Measurements from ENCODE around the gene RNU4-1.
A peak's percentile ranks its signal among the peaks of the same experiment; 100 is the strongest.

Gene RNU4-1

DNA sequence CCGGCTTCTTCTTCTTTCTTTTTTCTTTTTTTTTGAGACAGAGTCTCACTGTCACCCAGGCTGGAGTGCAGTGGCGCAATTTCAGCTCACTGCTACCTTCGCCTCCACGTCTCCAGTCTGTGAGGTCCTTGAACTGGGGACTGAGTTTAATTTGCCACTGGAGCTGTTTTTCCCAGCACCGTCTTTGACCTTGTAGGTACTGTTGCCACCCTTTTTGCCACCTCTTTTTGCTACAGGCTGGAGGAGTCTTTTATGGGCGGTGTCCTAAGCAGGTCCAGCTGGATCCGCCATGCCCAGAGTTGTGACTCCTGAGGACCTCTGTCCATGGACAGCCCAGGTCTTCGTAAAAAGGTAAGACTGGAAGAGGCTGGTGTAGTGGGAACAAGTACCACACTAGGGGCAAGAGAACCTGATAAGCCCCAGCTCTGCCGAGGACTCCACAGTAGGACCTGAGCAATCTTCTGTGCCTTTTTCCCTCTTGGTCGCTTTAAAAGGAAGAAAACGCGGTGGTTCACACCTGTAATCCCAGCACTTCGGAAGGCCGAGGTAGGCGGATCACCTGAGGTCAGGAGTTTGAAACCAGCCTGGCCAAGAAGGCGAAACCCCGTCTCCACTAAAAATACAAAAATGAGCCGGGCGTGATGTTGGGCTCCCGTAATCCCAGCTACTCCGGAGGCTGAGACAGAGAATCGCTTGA is 2.3 kb downstream of the RNU4-1 start:
- Histone ChIP-seq H3F3A (ENCODE audit: control insufficient read depth, insufficient read depth) (peaks cover 18% of the 10 kb centered on the region), H3K4me3 (ENCODE audit: low read length) (peak overlapping the region; percentile 46), H3K9me3 (ENCODE audit: control insufficient read depth, insufficient read depth, low read length) (no peaks in the 10 kb centered on the region), H4K20me1 (ENCODE audit: control insufficient read depth, insufficient read depth, low read depth, low read length) (no peaks in the 10 kb centered on the region), H3K79me2 (ENCODE audit: control insufficient read depth, low read length) (no peaks in the 10 kb centered on the region), H3K9me2 (replicated peaks; ENCODE audit: control insufficient read depth, low read length) (no peaks in the 10 kb centered on the region), H3K36me3 (ENCODE audit: control insufficient read depth, low read length) (no peaks in the 10 kb centered on the region), H3K4me1 (ENCODE audit: control insufficient read depth, low read length) (peaks cover 33% of the 10 kb centered on the region), H3K27me3 (ENCODE audit: control insufficient read depth, low read length) (no peaks in the 10 kb centered on the region), H3K4me2 (ENCODE audit: low read length) (peak overlapping the region; percentile 86), H3K27ac (ENCODE audit: low read depth, low read length) (peak overlapping the region; percentile 90)
- no peak for TF ChIP-seq EZH2phosphoT487 (IDR thresholded peaks at IDR 0.05; ENCODE audit: borderline replicate concordance, low read length)
- TF ChIP-seq, protein P1, sequence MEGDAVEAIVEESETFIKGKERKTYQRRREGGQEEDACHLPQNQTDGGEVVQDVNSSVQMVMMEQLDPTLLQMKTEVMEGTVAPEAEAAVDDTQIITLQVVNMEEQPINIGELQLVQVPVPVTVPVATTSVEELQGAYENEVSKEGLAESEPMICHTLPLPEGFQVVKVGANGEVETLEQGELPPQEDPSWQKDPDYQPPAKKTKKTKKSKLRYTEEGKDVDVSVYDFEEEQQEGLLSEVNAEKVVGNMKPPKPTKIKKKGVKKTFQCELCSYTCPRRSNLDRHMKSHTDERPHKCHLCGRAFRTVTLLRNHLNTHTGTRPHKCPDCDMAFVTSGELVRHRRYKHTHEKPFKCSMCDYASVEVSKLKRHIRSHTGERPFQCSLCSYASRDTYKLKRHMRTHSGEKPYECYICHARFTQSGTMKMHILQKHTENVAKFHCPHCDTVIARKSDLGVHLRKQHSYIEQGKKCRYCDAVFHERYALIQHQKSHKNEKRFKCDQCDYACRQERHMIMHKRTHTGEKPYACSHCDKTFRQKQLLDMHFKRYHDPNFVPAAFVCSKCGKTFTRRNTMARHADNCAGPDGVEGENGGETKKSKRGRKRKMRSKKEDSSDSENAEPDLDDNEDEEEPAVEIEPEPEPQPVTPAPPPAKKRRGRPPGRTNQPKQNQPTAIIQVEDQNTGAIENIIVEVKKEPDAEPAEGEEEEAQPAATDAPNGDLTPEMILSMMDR (IDR thresholded peaks at IDR 0.05; ENCODE audit: low read depth, low read length, poor library complexity, severe bottlenecking) = no peak

DNA sequence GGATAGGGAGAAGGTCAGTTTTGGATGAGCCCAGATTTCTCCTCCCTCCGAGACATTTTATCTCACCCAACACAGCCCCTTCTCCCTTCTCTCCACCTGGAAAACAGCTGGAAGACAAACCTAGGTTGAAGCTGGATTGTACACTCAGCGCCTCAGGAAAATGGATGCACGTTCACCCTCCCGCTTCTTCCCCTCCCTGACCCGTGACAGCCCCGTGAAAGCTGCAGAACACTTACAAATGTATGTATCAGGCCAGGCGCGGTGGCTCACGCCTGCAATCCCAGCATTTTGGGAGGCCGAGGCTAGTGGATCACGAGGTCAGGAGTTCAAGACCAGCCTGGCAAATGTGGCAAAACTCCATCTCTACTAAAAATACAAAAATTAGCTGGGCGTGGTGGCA is 5.5 kb downstream of the RNU4-1 start:
- no peaks in the 10 kb centered on the region for H3K36me3 ChIP-seq (ENCODE audit: control insufficient read depth, low read length)
- TF ChIP-seq EZH2phosphoT487 (IDR thresholded peaks at IDR 0.05; ENCODE audit: borderline replicate concordance, low read length) = no peak
- TF ChIP-seq, protein P1 (IDR thresholded peaks at IDR 0.05; ENCODE audit: low read depth, low read length, poor library complexity, severe bottlenecking) = no peak
- no peak overlapping the region for H3K4me3 ChIP-seq (ENCODE audit: low read length)

DNA sequence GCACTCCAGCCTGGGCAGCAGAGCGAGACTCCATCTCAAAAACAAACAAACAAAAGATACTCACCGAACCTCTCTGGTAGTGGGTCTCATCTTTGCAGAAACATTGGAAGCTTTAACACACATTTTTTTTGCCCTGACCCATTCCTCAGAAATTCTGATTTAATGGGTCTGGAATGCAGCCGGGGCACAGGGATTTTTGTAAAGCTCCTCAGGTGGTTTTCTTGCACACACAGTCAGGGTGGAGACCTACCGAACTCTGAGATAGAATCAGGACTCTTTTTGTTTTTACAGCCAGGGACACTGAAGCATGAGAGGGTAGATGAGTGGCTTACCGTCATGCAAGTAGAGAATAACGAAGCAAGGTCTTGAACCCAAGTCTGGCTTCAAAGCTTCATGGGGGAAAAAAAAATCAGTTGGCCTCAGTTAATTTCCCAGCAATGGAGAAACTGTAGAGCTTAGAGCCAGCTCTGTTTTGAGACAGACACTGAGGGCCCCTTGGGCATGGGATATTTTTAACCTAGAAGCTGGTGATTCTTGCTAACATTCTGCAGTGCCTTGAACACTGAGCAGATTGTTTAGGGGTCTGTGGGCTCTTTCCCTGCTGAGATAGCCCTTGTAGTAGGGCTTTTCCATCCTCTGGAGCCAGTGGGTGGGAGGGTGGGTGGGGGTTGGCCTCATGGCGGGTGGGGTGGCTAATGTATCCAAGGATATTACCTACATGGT is 6.1 kb downstream of the RNU4-1 start:
- H3K4me3 ChIP-seq (ENCODE audit: low read length) = no peak overlapping the region
- H4K20me1 ChIP-seq (ENCODE audit: control insufficient read depth, insufficient read depth, low read depth, low read length) = no peaks in the 10 kb centered on the region
- H3K9me2 ChIP-seq (replicated peaks; ENCODE audit: control insufficient read depth, low read length) = no peaks in the 10 kb centered on the region
- peaks cover 22% of the 10 kb centered on the region for H3K4me1 ChIP-seq (ENCODE audit: control insufficient read depth, low read length)
- H3K27ac ChIP-seq (ENCODE audit: low read depth, low read length) = no peak overlapping the region
- peaks cover 7% of the 10 kb centered on the region for H3F3A ChIP-seq (ENCODE audit: control insufficient read depth, insufficient read depth)
- H3K4me2 ChIP-seq (ENCODE audit: low read length) = no peak overlapping the region
- TF ChIP-seq, protein P1 (IDR thresholded peaks at IDR 0.05; ENCODE audit: low read depth, low read length, poor library complexity, severe bottlenecking) = no peak
- TF ChIP-seq EZH2phosphoT487 (IDR thresholded peaks at IDR 0.05; ENCODE audit: borderline replicate concordance, low read length) = no peak
- H3K79me2 ChIP-seq (ENCODE audit: control insufficient read depth, low read length) = no peaks in the 10 kb centered on the region
- no peaks in the 10 kb centered on the region for H3K9me3 ChIP-seq (ENCODE audit: control insufficient read depth, insufficient read depth, low read length)
- no peaks in the 10 kb centered on the region for H3K36me3 ChIP-seq (ENCODE audit: control insufficient read depth, low read length)
- H3K27me3 ChIP-seq (ENCODE audit: control insufficient read depth, low read length) = no peaks in the 10 kb centered on the region

More for the DNA sequence above, 5.5 kb downstream of the RNU4-1 start:
- H3K4me1 ChIP-seq (ENCODE audit: control insufficient read depth, low read length) = peaks cover 23% of the 10 kb centered on the region
- peaks cover 11% of the 10 kb centered on the region for H3F3A ChIP-seq (ENCODE audit: control insufficient read depth, insufficient read depth)
- H3K27me3 ChIP-seq (ENCODE audit: control insufficient read depth, low read length) = no peaks in the 10 kb centered on the region
- no peaks in the 10 kb centered on the region for H3K79me2 ChIP-seq (ENCODE audit: control insufficient read depth, low read length)
- no peaks in the 10 kb centered on the region for H3K9me2 ChIP-seq (replicated peaks; ENCODE audit: control insufficient read depth, low read length)
- no peak overlapping the region for H3K27ac ChIP-seq (ENCODE audit: low read depth, low read length)
- no peaks in the 10 kb centered on the region for H4K20me1 ChIP-seq (ENCODE audit: control insufficient read depth, insufficient read depth, low read depth, low read length)
- no peaks in the 10 kb centered on the region for H3K9me3 ChIP-seq (ENCODE audit: control insufficient read depth, insufficient read depth, low read length)
- no peak overlapping the region for H3K4me2 ChIP-seq (ENCODE audit: low read length)

All from DOHH2 (cell line).